GM18870 (cell line): ENCODE measurements around the gene PARD3.
A peak's percentile ranks its signal among the peaks of the same experiment; 100 is the strongest.

Experiments
- ATAC-seq: cut with Tn5 transposase; IDR thresholded peaks from one replicate; pipeline ENCODE4 v1.9.1; 2021; ENCODE audit warnings: moderate library complexity; ENCODE audit not compliant: unreplicated experiment

The PARD3 gene

GRCh38 chr10:34153663-34154382 lies 661.3 kb downstream of the PARD3 start:
- ATAC-seq = no peak

GRCh38 chr10:34152434-34152833 lies 662.7 kb downstream of the PARD3 start:
- ATAC-seq = no peak

- no peak for ATAC-seq
Measured at GRCh38 chr10:34151931-34152330, 663.2 kb downstream of the PARD3 start.

GRCh38 chr10:34151481-34151880 lies 663.6 kb downstream of the PARD3 start:
- no peak for ATAC-seq

GRCh38 chr10:34150103-34150502 lies 665.0 kb downstream of the PARD3 start:
- ATAC-seq = no peak

GRCh38 chr10:34148305-34148657 lies 666.8 kb downstream of the PARD3 start:
- ATAC-seq = no peak

- no peak for ATAC-seq
Measured at GRCh38 chr10:34147641-34148304, 667.3 kb downstream of the PARD3 start.

- ATAC-seq = no peak
Measured at GRCh38 chr10:34145715-34146114, 669.4 kb downstream of the PARD3 start.

GRCh38 chr10:34143466-34143865 lies 671.6 kb downstream of the PARD3 start:
- no peak for ATAC-seq

- peak; percentile 71 for ATAC-seq
Measured at GRCh38 chr10:34141032-34141680, 673.9 kb downstream of the PARD3 start.

GRCh38 chr10:34139559-34139958 lies 675.5 kb downstream of the PARD3 start:
- ATAC-seq = no peak

GRCh38 chr10:34137955-34138354 lies 677.1 kb downstream of the PARD3 start:
- no peak for ATAC-seq

GRCh38 chr10:34137201-34137600 lies 677.9 kb downstream of the PARD3 start:
- no peak for ATAC-seq

GRCh38 chr10:34135515-34135914 lies 679.6 kb downstream of the PARD3 start:
- ATAC-seq = peak; percentile 83

- ATAC-seq = no peak
Measured at GRCh38 chr10:34134602-34135001, 680.5 kb downstream of the PARD3 start.

GRCh38 chr10:34133406-34133805 lies 681.7 kb downstream of the PARD3 start:
- ATAC-seq = no peak

- ATAC-seq = no peak
Measured at GRCh38 chr10:34131152-34131551, 683.9 kb downstream of the PARD3 start.

- no peak for ATAC-seq
Measured at GRCh38 chr10:34127676-34128075, 687.4 kb downstream of the PARD3 start.

GRCh38 chr10:34126371-34127151 lies 688.5 kb downstream of the PARD3 start:
- no peak for ATAC-seq

- ATAC-seq = no peak
Measured at GRCh38 chr10:34125702-34126101, 689.4 kb downstream of the PARD3 start.

GRCh38 chr10:34124522-34125035 lies 690.5 kb downstream of the PARD3 start:
- ATAC-seq = no peak
